ENCODE data around the gene BOD1L1. TPM values are rescaled to one million over a fixed set of nuclear protein-coding genes. Genes with fewer than 3 reads are reported as not detected.

The BOD1L1 gene
- total RNA-seq, 2 donors from 2014 or later, result 42.8 to 45.1 TPM

DNA sequence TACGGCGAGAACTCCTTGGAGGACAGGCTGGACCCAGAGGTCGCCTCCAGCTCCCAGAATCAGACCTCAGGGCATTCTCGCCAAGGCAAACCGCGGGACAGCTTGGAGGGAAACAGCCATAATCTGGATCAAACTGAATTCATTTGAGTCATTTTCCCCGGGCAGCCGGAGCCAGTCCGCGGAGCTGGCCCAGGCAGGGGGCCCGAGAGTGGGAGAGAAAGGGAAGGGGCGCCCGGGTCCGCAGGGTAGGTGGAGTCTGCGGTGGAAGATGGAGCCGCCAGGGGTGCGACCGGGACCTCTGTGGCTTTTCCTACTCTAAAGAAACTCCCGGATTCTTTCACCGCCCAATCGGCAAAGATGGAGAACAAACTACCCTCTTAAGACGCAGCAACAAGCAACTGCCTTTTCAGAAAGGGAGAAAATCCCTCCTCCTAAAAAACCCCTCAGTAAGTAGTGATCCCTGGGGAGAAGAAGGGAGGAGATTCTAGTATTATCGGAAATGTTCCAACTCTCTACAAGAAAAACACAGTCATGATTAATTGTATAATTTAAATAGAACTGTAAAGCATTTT is 88.4 kb downstream of the BOD1L1 start:
- Mint-ChIP-seq H3K36me3 (ENCODE audit: insufficient read depth in 2 of 2) (peaks cover 5 to 9% of the 10 kb centered on the region in 2 donors), H3K27ac (peak overlapping the region; percentile 92), H3K27me3 (ENCODE audit: low read depth) (peaks cover 91% of the 10 kb centered on the region), H3K4me3 (peak overlapping the region; percentile 60 to 83), H3K9me3 (peaks cover 2 to 3% of the 10 kb centered on the region in 2 donors), H3K4me1 (ENCODE audit: low read depth) (peaks cover 61% of the 10 kb centered on the region)
- ATAC-seq (replicated peaks in 1 of 2), result no peak
- DNase-seq, result no peak

DNA sequence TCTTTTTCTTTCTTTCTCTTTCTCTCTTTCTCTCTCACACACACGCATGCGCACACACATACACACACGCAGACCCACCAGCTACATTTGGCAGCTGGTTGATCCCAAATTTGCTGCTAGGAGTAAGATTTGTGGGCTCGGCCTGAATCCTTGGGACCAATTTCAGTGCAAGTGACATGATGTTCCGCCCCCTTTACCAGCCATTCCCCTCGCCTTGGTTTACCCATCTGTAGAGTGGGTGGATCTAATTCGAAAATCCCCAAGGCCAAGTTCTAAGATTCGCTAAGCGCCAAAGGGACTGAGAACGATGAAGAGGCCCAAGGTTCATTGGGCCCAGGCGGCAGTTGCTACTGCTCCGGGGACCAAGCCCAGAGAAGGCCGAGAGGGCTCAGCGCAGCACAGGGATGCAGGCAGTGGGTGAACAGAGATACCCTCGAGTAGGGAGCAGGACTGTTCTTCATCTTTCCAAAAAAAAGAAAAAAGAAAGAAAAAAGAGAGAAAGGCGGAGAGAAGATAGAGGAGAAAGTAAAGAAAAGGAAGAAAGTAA is 89.0 kb downstream of the BOD1L1 start:
- Mint-ChIP-seq H3K9me3 (peaks cover 2 to 3% of the 10 kb centered on the region in 2 donors), H3K27ac (peak overlapping the region; percentile 92), H3K27me3 (ENCODE audit: low read depth) (peaks cover 96% of the 10 kb centered on the region), H3K4me3 (peak overlapping the region; percentile 60 to 83), H3K4me1 (ENCODE audit: low read depth) (peaks cover 64% of the 10 kb centered on the region), H3K36me3 (ENCODE audit: insufficient read depth in 2 of 2) (peaks cover 7 to 9% of the 10 kb centered on the region in 2 donors)
- no peak for ATAC-seq (replicated peaks in 1 of 2)
- DNase-seq, result no peak

DNA sequence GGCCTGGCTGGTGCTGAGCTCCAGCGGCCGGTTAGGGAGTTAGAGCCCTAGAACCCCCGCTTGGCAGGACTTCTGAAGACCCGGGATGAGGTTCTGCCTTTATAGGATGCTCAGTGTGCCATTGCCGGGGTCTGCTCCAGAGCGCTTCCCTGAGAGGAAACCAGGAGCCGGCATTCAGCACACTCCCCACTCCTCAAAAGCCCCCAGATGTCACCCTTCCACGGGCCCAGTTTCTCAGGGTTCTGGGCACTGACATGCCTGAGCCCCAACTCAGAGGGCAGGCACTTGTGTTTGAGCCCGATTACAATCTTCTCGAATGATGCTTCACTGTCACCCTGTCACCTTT is 89.7 kb downstream of the BOD1L1 start:
- H3K27me3 Mint-ChIP-seq (ENCODE audit: low read depth), result peaks cover 90% of the 10 kb centered on the region
- no peak for ATAC-seq (replicated peaks in 1 of 2)
- no peak for DNase-seq
- H3K27ac Mint-ChIP-seq, result no peak overlapping the region
- peaks cover 7 to 9% of the 10 kb centered on the region in 2 donors for H3K36me3 Mint-ChIP-seq (ENCODE audit: insufficient read depth in 2 of 2)
- peak overlapping the region; percentile 60 to 83 for H3K4me3 Mint-ChIP-seq
- peaks cover 2 to 3% of the 10 kb centered on the region in 2 donors for H3K9me3 Mint-ChIP-seq
- H3K4me1 Mint-ChIP-seq (ENCODE audit: low read depth), result peaks cover 58% of the 10 kb centered on the region

DNA sequence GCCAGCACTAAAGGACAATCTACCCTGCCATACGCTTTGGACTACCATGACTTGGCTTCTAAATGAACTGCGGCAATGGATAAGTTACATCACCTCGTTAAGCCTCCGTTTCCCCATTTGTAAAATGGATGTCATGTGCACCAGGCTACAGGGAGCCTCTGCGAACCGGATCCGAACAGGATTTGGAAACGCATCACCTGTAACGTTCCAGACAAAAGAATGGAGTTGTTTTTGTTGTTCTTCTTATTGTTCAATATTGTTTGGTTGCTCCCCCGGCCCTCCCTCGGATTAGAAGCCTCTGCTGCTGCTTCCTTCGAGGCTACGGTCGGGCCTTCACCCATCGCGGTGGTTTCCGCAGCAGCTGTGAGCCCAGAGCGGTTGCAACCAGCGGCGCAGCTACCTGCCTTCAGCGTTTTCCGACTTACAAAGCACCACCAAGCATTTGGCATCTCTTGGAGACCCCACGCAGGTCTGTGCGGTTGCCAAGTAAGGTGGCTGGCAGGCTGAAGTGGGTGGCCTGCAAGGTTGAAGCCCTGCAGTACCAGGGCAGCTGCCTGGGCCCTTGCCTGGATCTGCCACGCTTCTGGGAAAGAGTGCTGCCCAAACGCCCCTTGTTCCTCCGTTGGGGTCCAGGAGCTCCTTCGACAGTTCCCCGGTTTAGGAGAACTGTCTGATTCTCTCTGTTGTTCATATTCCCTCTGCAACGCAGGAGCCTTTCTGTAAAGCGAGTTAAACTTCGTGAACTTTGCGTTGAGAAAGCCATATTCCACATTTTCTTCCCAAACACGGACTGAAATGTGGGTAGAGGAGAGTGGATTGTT is 90.3 kb downstream of the BOD1L1 start:
- peak overlapping the region; percentile 80 for H3K27ac Mint-ChIP-seq
- DNase-seq (peak in 1 of 2 donors; percentile 46), ATAC-seq (replicated peaks in 1 of 2) (peak in 1 of 2 donors; percentile 29)
- peaks cover 55% of the 10 kb centered on the region for H3K4me1 Mint-ChIP-seq (ENCODE audit: low read depth)
- H3K27me3 Mint-ChIP-seq (ENCODE audit: low read depth), result peaks cover 91% of the 10 kb centered on the region
- H3K4me3 Mint-ChIP-seq, result no peak overlapping the region
- H3K9me3 Mint-ChIP-seq, result peaks cover 2 to 3% of the 10 kb centered on the region in 2 donors
- H3K36me3 Mint-ChIP-seq (ENCODE audit: insufficient read depth in 2 of 2), result peaks cover 7 to 9% of the 10 kb centered on the region in 2 donors

DNA sequence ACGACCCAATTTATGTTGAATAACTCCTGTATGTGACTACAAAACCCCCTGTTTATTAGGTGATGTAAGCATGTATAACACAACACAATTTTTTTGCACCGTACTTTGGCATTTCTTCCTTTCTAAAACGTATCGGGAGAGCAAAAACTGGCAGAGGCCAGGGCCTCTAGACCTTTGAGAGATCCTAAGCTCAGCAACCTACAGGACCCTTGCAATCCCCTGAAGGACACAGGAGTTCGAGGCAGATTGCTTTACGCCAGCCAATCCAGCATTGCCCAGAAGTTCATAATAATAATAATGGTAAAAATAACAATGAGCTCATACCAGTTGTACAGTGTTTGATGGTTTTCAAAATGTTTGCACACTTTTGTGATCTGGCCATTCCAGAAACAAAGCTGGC is 90.9 kb downstream of the BOD1L1 start:
- peaks cover 51% of the 10 kb centered on the region for H3K4me1 Mint-ChIP-seq (ENCODE audit: low read depth)
- peaks cover 7 to 9% of the 10 kb centered on the region in 2 donors for H3K36me3 Mint-ChIP-seq (ENCODE audit: insufficient read depth in 2 of 2)
- DNase-seq (no peak), ATAC-seq (replicated peaks in 1 of 2) (no peak)
- H3K27me3 Mint-ChIP-seq (ENCODE audit: low read depth), result peaks cover 91% of the 10 kb centered on the region
- peaks cover 2 to 3% of the 10 kb centered on the region in 2 donors for H3K9me3 Mint-ChIP-seq
- peak overlapping the region; percentile 80 for H3K27ac Mint-ChIP-seq
- no peak overlapping the region for H3K4me3 Mint-ChIP-seq

DNA sequence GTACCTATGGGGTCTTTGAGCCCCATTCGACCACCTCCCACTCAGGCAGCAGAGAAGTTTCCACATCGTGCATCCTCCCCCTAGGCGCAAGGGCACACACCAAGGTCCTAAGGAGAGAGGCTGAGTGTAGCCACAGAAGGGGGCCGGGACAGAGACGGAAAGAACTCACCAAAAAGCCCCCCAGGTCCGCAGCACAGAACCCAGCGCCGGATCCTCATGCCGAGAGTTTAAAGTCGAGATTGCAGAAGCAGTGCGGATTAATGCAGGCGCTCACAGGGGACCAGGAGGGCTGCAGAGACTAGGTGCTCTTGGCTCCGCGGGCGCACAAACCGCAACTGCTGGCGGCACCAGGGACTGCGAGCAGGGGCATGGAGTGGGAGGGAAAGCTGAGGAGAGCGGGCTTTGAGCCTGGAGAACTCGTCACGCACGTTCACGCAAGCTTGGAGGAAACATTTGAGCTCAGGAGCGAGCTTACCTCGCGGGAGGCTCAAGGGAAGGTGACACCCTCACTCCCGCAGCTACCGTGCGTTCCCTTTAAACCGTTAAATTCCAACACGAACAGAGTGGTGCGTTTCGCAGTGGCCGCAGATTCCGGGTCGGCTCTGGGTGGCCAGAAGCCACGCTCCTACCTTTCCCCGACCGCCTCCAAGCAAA is 91.7 kb downstream of the BOD1L1 start:
- Mint-ChIP-seq H3K4me3 (no peak overlapping the region), H3K4me1 (ENCODE audit: low read depth) (peaks cover 48% of the 10 kb centered on the region), H3K27ac (no peak overlapping the region), H3K36me3 (ENCODE audit: insufficient read depth in 2 of 2) (peaks cover 7 to 9% of the 10 kb centered on the region in 2 donors), H3K9me3 (peaks cover 2 to 3% of the 10 kb centered on the region in 2 donors), H3K27me3 (ENCODE audit: low read depth) (peaks cover 91% of the 10 kb centered on the region)
- DNase-seq (no peak), ATAC-seq (replicated peaks in 1 of 2) (no peak)

DNA sequence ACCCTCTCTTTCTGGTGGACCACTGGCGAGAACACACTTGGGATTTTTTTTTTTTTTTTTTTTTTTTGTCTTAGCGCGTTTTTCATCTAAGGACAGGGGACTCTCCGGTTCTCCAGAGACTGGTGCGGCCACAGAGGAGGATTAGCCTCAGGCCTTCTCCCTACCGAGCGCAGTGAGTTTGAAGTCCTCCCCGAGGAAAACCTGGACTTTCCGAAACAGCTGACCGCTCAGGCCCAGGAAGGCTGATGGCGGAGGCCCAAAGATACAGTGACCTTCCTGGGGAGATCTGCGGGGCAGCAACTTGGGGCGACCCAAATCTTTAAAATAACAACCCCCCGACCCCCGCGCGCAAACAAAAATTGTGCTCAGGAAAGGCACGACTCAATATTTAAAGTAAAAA is 92.4 kb downstream of the BOD1L1 start:
- ATAC-seq (replicated peaks in 1 of 2), result no peak
- peaks cover 46% of the 10 kb centered on the region for H3K4me1 Mint-ChIP-seq (ENCODE audit: low read depth)
- peaks cover 2 to 3% of the 10 kb centered on the region in 2 donors for H3K9me3 Mint-ChIP-seq
- H3K27me3 Mint-ChIP-seq (ENCODE audit: low read depth), result peaks cover 91% of the 10 kb centered on the region
- H3K4me3 Mint-ChIP-seq, result no peak overlapping the region
- H3K36me3 Mint-ChIP-seq (ENCODE audit: insufficient read depth in 2 of 2), result peaks cover 7 to 9% of the 10 kb centered on the region in 2 donors
- no peak overlapping the region for H3K27ac Mint-ChIP-seq
- DNase-seq, result no peak

DNA sequence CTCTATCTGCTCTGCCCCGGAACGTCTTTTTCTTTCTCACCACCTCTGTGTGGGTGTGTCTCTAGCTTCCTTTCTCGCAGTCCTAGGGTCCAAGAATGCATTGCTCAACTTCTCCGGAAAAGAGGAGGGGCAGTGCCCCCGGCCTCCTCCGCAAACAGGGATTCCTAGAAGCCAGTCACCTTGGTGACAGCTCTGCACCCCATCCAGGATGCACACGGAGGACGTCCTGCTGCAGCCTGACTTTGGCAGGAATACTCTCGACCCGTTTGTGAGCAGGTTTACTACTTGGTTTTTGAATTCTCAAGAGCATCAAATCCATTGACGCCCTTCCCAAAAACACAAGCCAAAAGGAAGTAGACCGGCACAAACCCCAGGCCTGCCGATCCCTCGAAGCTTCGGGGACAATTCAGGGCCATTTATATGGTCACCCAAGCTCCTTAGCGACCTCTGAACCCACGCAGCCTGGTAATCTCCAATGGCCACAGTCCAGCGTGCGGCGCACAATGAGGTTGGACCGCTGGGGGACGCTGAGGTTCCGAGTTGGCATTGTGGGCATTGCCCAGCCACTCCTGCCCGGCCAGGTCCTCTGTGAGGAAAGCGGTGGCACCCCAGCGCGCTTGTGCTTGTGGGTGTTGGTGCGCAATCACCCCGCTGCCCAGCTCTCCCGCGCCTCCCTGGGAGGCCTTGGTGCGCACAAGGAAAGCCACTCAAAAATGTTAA is 93.0 kb downstream of the BOD1L1 start:
- DNase-seq, result no peak
- peaks cover 7 to 9% of the 10 kb centered on the region in 2 donors for H3K36me3 Mint-ChIP-seq (ENCODE audit: insufficient read depth in 2 of 2)
- peaks cover 2 to 3% of the 10 kb centered on the region in 2 donors for H3K9me3 Mint-ChIP-seq
- no peak overlapping the region for H3K27ac Mint-ChIP-seq
- H3K4me3 Mint-ChIP-seq, result peak overlapping the region in 1 of 2 donors; percentile 1
- H3K4me1 Mint-ChIP-seq (ENCODE audit: low read depth), result peaks cover 40% of the 10 kb centered on the region
- ATAC-seq (replicated peaks in 1 of 2), result no peak
- peaks cover 91% of the 10 kb centered on the region for H3K27me3 Mint-ChIP-seq (ENCODE audit: low read depth)

DNA sequence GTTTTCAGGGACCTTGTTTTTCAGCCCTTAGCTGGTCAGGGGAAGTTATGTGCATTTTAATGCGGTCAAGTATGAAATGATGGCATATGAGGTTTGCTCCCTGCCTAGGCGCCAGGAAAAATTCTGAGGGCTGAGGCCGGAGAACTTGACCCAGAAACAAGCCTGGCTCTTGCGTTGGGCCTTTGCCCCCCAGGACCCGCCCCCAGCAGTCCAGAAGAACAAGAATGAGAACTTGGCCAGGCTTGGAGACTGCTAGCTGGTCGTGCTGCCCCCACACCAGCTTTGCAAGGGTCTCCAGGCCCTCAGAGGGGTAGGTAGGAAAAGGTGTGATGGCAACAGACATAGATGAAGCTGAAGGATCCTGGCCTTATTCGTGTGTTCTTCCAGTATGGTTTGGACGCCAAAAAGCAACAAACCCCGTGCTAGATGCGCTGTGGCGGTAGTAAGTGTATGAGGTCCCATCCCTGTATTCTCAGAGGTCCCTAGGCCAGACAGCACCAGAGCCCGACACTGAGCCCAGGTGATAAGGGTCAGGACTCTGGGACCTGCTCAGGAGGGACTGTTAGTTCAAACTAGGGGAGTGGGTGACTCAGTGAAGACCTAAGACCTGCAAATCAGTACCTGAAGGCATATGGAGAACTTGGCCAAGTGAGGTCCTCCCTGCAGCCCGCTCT is 93.7 kb downstream of the BOD1L1 start:
- peaks cover 2 to 3% of the 10 kb centered on the region in 2 donors for H3K9me3 Mint-ChIP-seq
- H3K36me3 Mint-ChIP-seq (ENCODE audit: insufficient read depth in 2 of 2), result peaks cover 7 to 10% of the 10 kb centered on the region in 2 donors
- no peak for ATAC-seq (replicated peaks in 1 of 2)
- DNase-seq, result no peak
- H3K4me1 Mint-ChIP-seq (ENCODE audit: low read depth), result peaks cover 39% of the 10 kb centered on the region
- no peak overlapping the region for H3K4me3 Mint-ChIP-seq
- H3K27ac Mint-ChIP-seq, result peak overlapping the region; percentile 46
- peaks cover 91% of the 10 kb centered on the region for H3K27me3 Mint-ChIP-seq (ENCODE audit: low read depth)

DNA sequence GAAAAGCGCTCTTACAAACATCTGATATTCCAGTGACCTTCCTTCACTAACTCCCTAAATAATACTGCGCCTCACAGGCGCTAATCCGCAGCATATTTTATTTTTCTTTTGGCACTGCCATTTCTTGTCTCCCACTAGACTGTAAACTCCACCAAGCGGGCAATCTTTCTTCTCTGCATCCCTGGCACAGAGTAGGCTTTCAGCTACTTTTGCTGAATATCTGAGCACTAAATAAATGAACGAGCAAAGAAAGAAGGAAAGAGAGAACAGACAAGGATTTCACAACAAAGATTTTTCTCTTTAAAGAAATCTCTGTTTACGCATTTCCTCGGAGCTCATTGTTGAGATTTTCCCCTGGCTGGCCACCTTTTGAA is 95.9 kb downstream of the BOD1L1 start:
- H3K36me3 Mint-ChIP-seq (ENCODE audit: insufficient read depth in 2 of 2), result peaks cover 3 to 6% of the 10 kb centered on the region in 2 donors
- no peak overlapping the region for H3K4me3 Mint-ChIP-seq
- peaks cover 39% of the 10 kb centered on the region for H3K4me1 Mint-ChIP-seq (ENCODE audit: low read depth)
- DNase-seq (no peak), ATAC-seq (replicated peaks in 1 of 2) (no peak)
- peaks cover 90% of the 10 kb centered on the region for H3K27me3 Mint-ChIP-seq (ENCODE audit: low read depth)
- H3K9me3 Mint-ChIP-seq, result no peaks in the 10 kb centered on the region
- no peak overlapping the region for H3K27ac Mint-ChIP-seq

DNA sequence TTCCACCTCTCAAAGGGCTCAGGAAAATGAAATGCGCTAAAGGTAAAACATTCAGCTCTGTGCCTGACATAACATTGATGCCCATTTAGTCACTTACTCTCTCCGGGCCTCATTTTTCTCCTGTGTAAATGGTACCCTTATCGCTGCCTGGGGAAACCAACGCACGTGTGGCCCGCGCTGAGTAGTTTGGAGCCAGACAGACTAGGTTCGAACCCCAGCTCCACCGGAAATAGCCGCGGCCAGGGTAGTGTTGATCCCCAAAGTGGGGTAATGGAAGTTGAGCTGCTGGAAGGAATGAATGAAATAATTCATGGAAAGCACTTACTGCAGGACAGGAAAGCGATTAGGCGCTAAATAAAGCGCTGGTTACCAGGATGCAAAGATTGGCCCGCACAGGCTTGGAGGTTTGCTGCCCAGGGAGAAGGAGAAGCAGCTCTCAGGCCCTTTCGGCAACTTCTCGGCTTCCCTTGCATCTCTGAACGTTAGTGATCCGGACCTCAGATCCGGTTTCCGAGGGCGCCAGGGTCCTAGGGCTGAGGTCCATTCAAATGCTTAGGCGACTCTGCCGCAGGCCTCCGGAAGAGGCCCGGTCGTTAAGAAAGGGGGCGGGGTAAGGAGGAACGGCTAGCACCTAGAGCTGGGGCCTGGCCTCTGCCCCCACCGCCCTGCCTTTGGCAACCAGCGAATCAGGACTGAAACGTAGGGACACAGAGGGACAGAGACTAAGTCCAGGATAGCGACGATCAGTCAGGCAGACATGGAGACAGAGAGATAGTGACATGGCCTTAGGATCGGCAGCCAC is 96.5 kb downstream of the BOD1L1 start:
- ATAC-seq (replicated peaks in 1 of 2) (no peak), DNase-seq (no peak)
- Mint-ChIP-seq H3K36me3 (ENCODE audit: insufficient read depth in 2 of 2) (peaks cover 1 to 6% of the 10 kb centered on the region in 2 donors), H3K9me3 (no peaks in the 10 kb centered on the region), H3K27me3 (ENCODE audit: low read depth) (peaks cover 90% of the 10 kb centered on the region), H3K4me1 (ENCODE audit: low read depth) (peaks cover 35% of the 10 kb centered on the region), H3K4me3 (peak overlapping the region; percentile 26 to 34), H3K27ac (no peak overlapping the region)

Measured in activated T-cell treated with anti-CD3 and anti-CD28 coated beads, Interleukin-2, amount 50 U/mL, for 72 hours (primary cell).